HepG2 (cell line): ENCODE results near the gene HCRT. TPM values are rescaled to one million over a fixed set of nuclear protein-coding genes. Genes with fewer than 3 reads are reported as not detected.
A peak's percentile ranks its signal among the peaks of the same experiment; 100 is the strongest.

Source experiments
- AKNA ChIP-seq: sonication (generic); formaldehyde crosslinking; IDR thresholded peaks from 2 replicates; pipeline ENCODE4 v1.4.0; 2020; ENCODE audit warnings: missing genetic modification reagents, borderline replicate concordance
- ARID3A ChIP-seq: IDR thresholded peaks from 2 replicates; pipeline ENCODE4 v1.6.1; 2012; ENCODE audit warnings: low read depth, low read length, improper control_type of control experiment
- HNRNPLL ChIP-seq: fragments of 200-400 bp; formaldehyde crosslinking; IDR thresholded peaks from 2 replicates; pipeline ENCODE4 v1.6.1; 2017; ENCODE audit warnings: mild to moderate bottlenecking, low read depth, low read length; ENCODE audit not compliant: poor library complexity, severe bottlenecking
- NPAS2 ChIP-seq: sonication (generic); formaldehyde crosslinking; IDR thresholded peaks from 2 replicates; pipeline ENCODE4 v1.8.0; 2022; ENCODE audit warnings: mild to moderate bottlenecking, missing genetic modification reagents, borderline replicate concordance
- RNF2 ChIP-seq: fragments of 450-650 bp; conservative IDR thresholded peaks from 2 replicates; pipeline ENCODE4 v1.6.1; 2016; ENCODE audit warnings: low read depth
- RXRA ChIP-seq: sonication (generic); formaldehyde crosslinking; IDR thresholded peaks from 2 replicates; pipeline ENCODE4 v1.5.1; 2020; ENCODE audit warnings: missing genetic modification reagents
- SIX1 ChIP-seq: sonication (generic); formaldehyde crosslinking; IDR thresholded peaks from 2 replicates; pipeline ENCODE4 v1.4.0; 2020; ENCODE audit warnings: missing genetic modification reagents, borderline replicate concordance
- SIX4 ChIP-seq: sonication (generic); formaldehyde crosslinking; IDR thresholded peaks from 2 replicates; pipeline ENCODE4 v1.4.0; 2020; ENCODE audit warnings: missing genetic modification reagents
- TFDP2 ChIP-seq: sonication (generic); formaldehyde crosslinking; IDR thresholded peaks from 2 replicates; pipeline ENCODE4 v1.4.0; 2020; ENCODE audit warnings: missing genetic modification reagents
- THAP9 ChIP-seq: sonication (generic); formaldehyde crosslinking; IDR thresholded peaks from 2 replicates; pipeline ENCODE4; 2020; ENCODE audit warnings: missing genetic modification reagents, mild to moderate bottlenecking, borderline replicate concordance
- TRIM22 ChIP-seq: fragments of 450-650 bp; IDR thresholded peaks from 2 replicates; pipeline ENCODE4 v1.6.1; 2017
- ZNF264 ChIP-seq: sonication (generic); formaldehyde crosslinking; IDR thresholded peaks from 2 replicates; pipeline ENCODE4 v1.4.0; 2020; ENCODE audit warnings: missing genetic modification reagents
- ZNF432 ChIP-seq: sonication (generic); formaldehyde crosslinking; IDR thresholded peaks from 2 replicates; pipeline ENCODE4 v1.5.0; 2020; ENCODE audit warnings: missing genetic modification reagents, mild to moderate bottlenecking, borderline replicate concordance
- ZNF562 ChIP-seq: sonication (generic); formaldehyde crosslinking; IDR thresholded peaks from 2 replicates; pipeline ENCODE4 v1.8.0; 2022; ENCODE audit warnings: missing genetic modification reagents, borderline replicate concordance
- ZNF563 ChIP-seq: sonication (generic); formaldehyde crosslinking; IDR thresholded peaks from 2 replicates; pipeline ENCODE4 v1.8.0; 2022; ENCODE audit warnings: mild to moderate bottlenecking, moderate library complexity, missing genetic modification reagents
- ZNF619 ChIP-seq: sonication (generic); formaldehyde crosslinking; IDR thresholded peaks from 2 replicates; pipeline ENCODE4 v1.4.0; 2020; ENCODE audit warnings: mild to moderate bottlenecking, missing genetic modification reagents
- polyA plus RNA-seq, 8 experiments: library from polyadenylated mRNA; depleted of rRNA in 3 of 8; stranded (reverse) in 7 of 8; unstranded in 1 of 8; fragments of >200 nt; fragmentation: Illumina TruSeq in 4 of 8; extraction: Trizol in 4 of 8; gene quantifications; 2 replicates each; pipeline versions ENCODE4 v1.2.1 to v1.2.3, GENCODE V29; 2011 to 2016; ENCODE audit warnings: low read depth in 4 of 8, missing spikeins in 1 of 8, mixed read lengths in 1 of 8; ENCODE audit not compliant: insufficient read depth in 1 of 8
- total RNA-seq, 5 experiments: library from RNA; depleted of rRNA; stranded (reverse); fragments of >200 nt; fragmentation: Illumina TruSeq; extraction: Trizol; gene quantifications; 2 replicates each; pipeline ENCODE4 v1.2.3, GENCODE V29; 2016; ENCODE audit warnings: low read depth in 1 of 5

The HCRT gene
- total and polyA plus RNA-seq, 2 of the 13 experiments (the other 11 are each of a cell fraction or from before 2014, with no cell fraction given): not detected

- TF ChIP-seq THAP9 (CRISPR knock-in tag) (no peak), RNF2 (no peak), TRIM22 (no peak), TFDP2 (peak; percentile 91), NPAS2 (CRISPR knock-in tag) (no peak), RXRA (no peak; the same call in 1 of the 2 replicates), SIX4 (CRISPR knock-in tag) (no peak), HNRNPLL (peak; percentile 35), ZNF432 (CRISPR knock-in tag) (no peak), ZNF562 (CRISPR knock-in tag) (no peak), ARID3A (no peak), ZNF619 (CRISPR knock-in tag) (peak; percentile 71; the same call in 1 of the 2 replicates), ZNF563 (no peak), SIX1 (CRISPR knock-in tag) (no peak), ZNF264 (CRISPR knock-in tag) (no peak), AKNA (CRISPR knock-in tag) (no peak)
Observed at GRCh38 chr17:42180922-42181850, 4.1 kb downstream of the HCRT start, which contains the start of gene KCNH4 (continued).
